Naive thymus-derived CD4-positive, alpha-beta T cell (primary cell): ENCODE data around the gene SPARC. TPM values are rescaled to one million over a fixed set of nuclear protein-coding genes. Genes with fewer than 3 reads are reported as not detected.

Source experiments
- ATAC-seq: fragments of 150-1000 bp; cut with Tn5 transposase; 2 replicates; pipeline ENCODE4 v1.10.0; 2021; ENCODE audit warnings: mild to moderate bottlenecking, moderate library complexity
- CTCF ChIA-PET: fragments of 350-600 bp; sonication (Branson Sonifier 250); formaldehyde crosslinking; loops from one replicate; lab custom pipeline; 2021; ENCODE audit warnings: antibody characterized with exemption; lab: Charles Lee
- POLR2A ChIA-PET: fragments of 350-600 bp; sonication (Branson Sonifier 250); formaldehyde crosslinking; loops from one replicate; lab custom pipeline; 2021; ENCODE audit warnings: antibody characterized with exemption, inconsistent platforms; lab: Charles Lee
- DNase-seq, 9 donors: peaks; one replicate each; pipeline versions ENCODE4 v3.0.0 to v3.0.0-alpha.2; 2020 to 2022; ENCODE audit warnings: mixed read lengths in 1 of 9
- H3K27ac ChIP-seq: one replicate; pipeline ENCODE4 v1.7.0; 2013; ENCODE audit warnings: mild to moderate bottlenecking, low read depth, low read length, moderate library complexity
- H3K27me3 ChIP-seq, 2 donors: one replicate each; pipeline ENCODE4 v1.7.0; 2013; ENCODE audit warnings: low read length in 2 of 2, mild to moderate bottlenecking in 2 of 2, moderate library complexity in 2 of 2; ENCODE audit not compliant: control insufficient read depth in 2 of 2, insufficient read depth in 2 of 2
- H3K36me3 ChIP-seq, 3 experiments: 1 replicate in 2 of 3; 2 replicates in 1 of 3; pipeline ENCODE4 v1.7.0; 2013; ENCODE audit warnings: low read length in 3 of 3, mild to moderate bottlenecking in 3 of 3, moderate library complexity in 1 of 3; ENCODE audit not compliant: insufficient read depth in 3 of 3, control insufficient read depth in 2 of 3
- H3K4me1 ChIP-seq, 2 donors: one replicate each; pipeline ENCODE4 v1.7.0; 2013; ENCODE audit warnings: low read length in 2 of 2, mild to moderate bottlenecking in 2 of 2, moderate library complexity in 1 of 2; ENCODE audit not compliant: control insufficient read depth in 2 of 2, insufficient read depth in 2 of 2
- H3K4me3 ChIP-seq: 2 replicates; pipeline ENCODE4 v1.7.0; 2013; ENCODE audit warnings: mild to moderate bottlenecking, low read length
- H3K9me3 ChIP-seq, 3 experiments: 1 replicate in 2 of 3; 2 replicates in 1 of 3; pipeline ENCODE4 v1.7.0; 2013; ENCODE audit warnings: low read length in 3 of 3; ENCODE audit not compliant: control insufficient read depth in 2 of 3
- H3K27ac Mint-ChIP-seq, 9 donors: one replicate each; pipeline ENCODE4 v1.8.0; 2020 to 2022; ENCODE audit warnings: mixed read lengths in 9 of 9, mild to moderate bottlenecking in 8 of 9, moderate library complexity in 5 of 9, inconsistent platforms in 2 of 9
- H3K27me3 Mint-ChIP-seq, 5 donors: one replicate each; pipeline ENCODE4 v1.8.0; 2021 to 2022; ENCODE audit warnings: mixed read lengths in 5 of 5, mild to moderate bottlenecking in 1 of 5
- H3K36me3 Mint-ChIP-seq, 5 donors: one replicate each; pipeline ENCODE4 v1.8.0; 2020 to 2022; ENCODE audit warnings: mixed read lengths in 5 of 5, mild to moderate bottlenecking in 3 of 5, inconsistent platforms in 1 of 5
- H3K4me1 Mint-ChIP-seq, 7 donors: one replicate each; pipeline ENCODE4 v1.8.0; 2020 to 2022; ENCODE audit warnings: mixed read lengths in 7 of 7, mild to moderate bottlenecking in 3 of 7, inconsistent platforms in 1 of 7
- H3K4me3 Mint-ChIP-seq, 10 donors: one replicate each; pipeline ENCODE4 v1.8.0; 2020 to 2022; ENCODE audit warnings: mild to moderate bottlenecking in 10 of 10, mixed read lengths in 10 of 10, moderate library complexity in 6 of 10, inconsistent platforms in 2 of 10
- H3K9me3 Mint-ChIP-seq, 11 donors: one replicate each; pipeline ENCODE4 v1.8.0; 2020 to 2022; ENCODE audit warnings: mixed read lengths in 11 of 11, mild to moderate bottlenecking in 4 of 11, inconsistent platforms in 1 of 11, moderate library complexity in 1 of 11
- intact Hi-C, 2 donors: fragments of 100-400 bp; cut with micrococcal nuclease; formaldehyde crosslinking; loops; one replicate each; pipeline ENCODE4 v1.15.1; 2023
- polyA plus RNA-seq, 2 donors: library from polyadenylated mRNA; unstranded; fragments of 300-500 nt; fragmentation: Illumina TruSeq; gene quantifications; one replicate each; pipeline ENCODE4 v1.2.3, GENCODE V29; 2021
- total RNA-seq, 6 experiments: library from RNA in 5 of 6; stranded (reverse) in 5 of 6; gene quantifications; 1 replicate in 5 of 6; 2 replicates in 1 of 6; pipeline ENCODE4 v1.2.3 and lab custom pipeline; 2021 to 2026

SPARC gene
- total and polyA plus RNA-seq, 7 experiments from 2014 or later: 0.30 to 14.5 (median 0.62) TPM; not detected in 2

GRCh38 chr5:151656311-151656710 lies 30.4 kb downstream of the SPARC start:
- CTCF ChIA-PET: interaction anchor here (0.6 to 1.5 kb wide), 4 partner anchors 10 to 129 kb away, joined by 3 to 4 read pairs (median 4); no protein-coding TSS in a partner anchor
- no peak overlapping the region for H3K4me3 ChIP-seq
- H3K27ac ChIP-seq: no peak overlapping the region
- intact Hi-C loops: loop anchor here in 1 of 2 donors (5.0 kb wide), 1 partner anchor 851 kb away; no protein-coding TSS in a partner anchor
- no peaks in the 10 kb centered on the region for H3K36me3 Mint-ChIP-seq
- H3K4me3 Mint-ChIP-seq: no peak overlapping the region
- H3K36me3 ChIP-seq: no peaks in the 10 kb centered on the region
- peaks cover 0 to 24% (median 6%) of the 10 kb centered on the region in 5 donors for H3K27me3 Mint-ChIP-seq
- no peaks in the 10 kb centered on the region for H3K27me3 ChIP-seq
- ATAC-seq: no peak
- H3K9me3 ChIP-seq: no peaks in the 10 kb centered on the region
- DNase-seq: no peak
- peak overlapping the region in 1 of 9 donors; percentile 18 for H3K27ac Mint-ChIP-seq
- H3K4me1 Mint-ChIP-seq: peaks cover 0 to 6% (median 4%) of the 10 kb centered on the region in 7 donors
- POLR2A ChIA-PET: no interaction called here
- H3K9me3 Mint-ChIP-seq: no peaks in the 10 kb centered on the region
- H3K4me1 ChIP-seq: no peaks in the 10 kb centered on the region

GRCh38 chr5:151651997-151652645 lies 34.6 kb downstream of the SPARC start:
- H3K4me3 Mint-ChIP-seq: no peak overlapping the region
- peaks cover 0 to 21% (median 0%) of the 10 kb centered on the region in 5 donors for H3K27me3 Mint-ChIP-seq
- no peaks in the 10 kb centered on the region for H3K36me3 Mint-ChIP-seq
- H3K36me3 ChIP-seq: no peaks in the 10 kb centered on the region
- ATAC-seq (peak; percentile 85), DNase-seq (peak; percentile 10 to 76 (median 60))
- CTCF ChIA-PET: interaction anchor here (0.6 to 3.9 kb wide), 21 partner anchors 10 to 1185 kb away, joined by 3 to 37 read pairs (median 4); partner anchors contain the start of gene SLC36A1
- no peak overlapping the region for H3K4me3 ChIP-seq
- intact Hi-C loops: loop anchor here (1.0 to 5.0 kb wide), 5 partner anchors 39 to 1360 kb away; partner anchors contain the start of gene SLC36A1 (in 2 of the 2)
- H3K4me1 Mint-ChIP-seq: peaks cover 0 to 4% (median 0%) of the 10 kb centered on the region in 7 donors
- peak overlapping the region in 1 of 9 donors; percentile 3 for H3K27ac Mint-ChIP-seq
- H3K4me1 ChIP-seq: no peaks in the 10 kb centered on the region
- no peaks in the 10 kb centered on the region for H3K27me3 ChIP-seq
- no peak overlapping the region for H3K27ac ChIP-seq
- POLR2A ChIA-PET: interaction anchor here (0.8 to 2.1 kb wide), 2 partner anchors 108 to 204 kb away, joined by 4 to 8 read pairs; partner anchors contain the start of gene SLC36A1
- H3K9me3 ChIP-seq: no peaks in the 10 kb centered on the region
- H3K9me3 Mint-ChIP-seq: no peaks in the 10 kb centered on the region

GRCh38 chr5:151648988-151649387 lies 37.7 kb downstream of the SPARC start:
- no peak for ATAC-seq

GRCh38 chr5:151648089-151648488 lies 38.6 kb downstream of the SPARC start:
- peaks cover 0 to 18% (median 0%) of the 10 kb centered on the region in 5 donors for H3K27me3 Mint-ChIP-seq
- Histone ChIP-seq H3K36me3 (no peaks in the 10 kb centered on the region), H3K4me3 (no peak overlapping the region), H3K27ac (no peak overlapping the region), H3K4me1 (no peaks in the 10 kb centered on the region), H3K27me3 (no peaks in the 10 kb centered on the region), H3K9me3 (no peaks in the 10 kb centered on the region)
- H3K9me3 Mint-ChIP-seq: no peaks in the 10 kb centered on the region
- CTCF ChIA-PET: interaction anchor here (0.5 to 2.2 kb wide), 6 partner anchors 8 to 201 kb away, joined by 3 to 8 read pairs (median 4); partner anchors contain the start of gene SLC36A1
- H3K36me3 Mint-ChIP-seq: no peaks in the 10 kb centered on the region
- ATAC-seq: no peak
- no peak overlapping the region for H3K4me3 Mint-ChIP-seq
- H3K27ac Mint-ChIP-seq: no peak overlapping the region
- no peak for DNase-seq
- POLR2A ChIA-PET: no interaction called here
- intact Hi-C loops: no loop called here
- peaks cover 0 to 4% (median 0%) of the 10 kb centered on the region in 7 donors for H3K4me1 Mint-ChIP-seq

More at GRCh38 chr5:151648988-151649387, 37.7 kb downstream of the SPARC start:
- Histone ChIP-seq H3K36me3 (no peaks in the 10 kb centered on the region), H3K27ac (no peak overlapping the region), H3K4me1 (no peaks in the 10 kb centered on the region), H3K27me3 (no peaks in the 10 kb centered on the region), H3K4me3 (no peak overlapping the region), H3K9me3 (no peaks in the 10 kb centered on the region)
- H3K36me3 Mint-ChIP-seq: no peaks in the 10 kb centered on the region
- no peak overlapping the region for H3K27ac Mint-ChIP-seq
- H3K27me3 Mint-ChIP-seq: peaks cover 0 to 17% (median 0%) of the 10 kb centered on the region in 5 donors
- ChIA-PET POLR2A (no interaction called here), CTCF (interaction anchor here (0.8 to 2.2 kb wide), 4 partner anchors 9 to 201 kb away, joined by 3 to 8 read pairs (median 4); partner anchors contain the start of gene SLC36A1)
- H3K4me3 Mint-ChIP-seq: no peak overlapping the region
- H3K4me1 Mint-ChIP-seq: peaks cover 0 to 4% (median 0%) of the 10 kb centered on the region in 7 donors
- DNase-seq: no peak
- intact Hi-C loops: no loop called here
- H3K9me3 Mint-ChIP-seq: no peaks in the 10 kb centered on the region

- Mint-ChIP-seq H3K27ac (no peak overlapping the region), H3K9me3 (no peaks in the 10 kb centered on the region), H3K4me3 (no peak overlapping the region), H3K27me3 (peaks cover 0 to 21% (median 0%) of the 10 kb centered on the region in 5 donors), H3K36me3 (no peaks in the 10 kb centered on the region), H3K4me1 (peaks cover 0 to 4% (median 0%) of the 10 kb centered on the region in 7 donors)
- intact Hi-C loops: no loop called here
- Histone ChIP-seq H3K36me3 (no peaks in the 10 kb centered on the region), H3K27me3 (no peaks in the 10 kb centered on the region), H3K27ac (no peak overlapping the region), H3K4me3 (no peak overlapping the region), H3K9me3 (no peaks in the 10 kb centered on the region), H3K4me1 (no peaks in the 10 kb centered on the region)
- ATAC-seq: peak; percentile 83
- POLR2A ChIA-PET: no interaction called here
- DNase-seq: no peak
- CTCF ChIA-PET: no interaction called here
These were observed 39.3 kb downstream of the SPARC start for GRCh38 chr5:151647320-151647861.

- no peaks in the 10 kb centered on the region for H3K9me3 Mint-ChIP-seq
- H3K4me1 ChIP-seq: peaks cover 0 to under 1% of the 10 kb centered on the region in 2 donors
- H3K27ac Mint-ChIP-seq: no peak overlapping the region
- H3K9me3 ChIP-seq: no peaks in the 10 kb centered on the region
- H3K27me3 ChIP-seq: no peaks in the 10 kb centered on the region
- H3K36me3 ChIP-seq: no peaks in the 10 kb centered on the region
- peaks cover 0 to 6% (median 0%) of the 10 kb centered on the region in 7 donors for H3K4me1 Mint-ChIP-seq
- POLR2A ChIA-PET: no interaction called here
- H3K36me3 Mint-ChIP-seq: no peaks in the 10 kb centered on the region
- CTCF ChIA-PET: no interaction called here
- no peak overlapping the region for H3K4me3 ChIP-seq
- no peak overlapping the region for H3K4me3 Mint-ChIP-seq
- no peak for DNase-seq
- peaks cover 0 to 24% (median 0%) of the 10 kb centered on the region in 5 donors for H3K27me3 Mint-ChIP-seq
- no peak overlapping the region for H3K27ac ChIP-seq
- intact Hi-C loops: no loop called here
- no peak for ATAC-seq
These were observed 40.4 kb downstream of the SPARC start for GRCh38 chr5:151646334-151646733.
